IPS-15b (cell line): Measurements from ENCODE around the gene STH.

Experiments used
- H3K27me3 ChIP-seq: one replicate; pipeline ENCODE4 v1.6.1; 2013; ENCODE audit warnings: low read length; ENCODE audit not compliant: control insufficient read depth, insufficient read depth
- H3K36me3 ChIP-seq: one replicate; pipeline ENCODE4 v1.6.1; 2013; ENCODE audit warnings: low read length; ENCODE audit not compliant: control insufficient read depth, insufficient read depth
- H3K4me1 ChIP-seq: one replicate; pipeline ENCODE4 v1.6.1; 2013; ENCODE audit warnings: mild to moderate bottlenecking, low read length; ENCODE audit not compliant: control insufficient read depth, insufficient read depth
- H3K4me3 ChIP-seq: one replicate; pipeline ENCODE4 v1.5.1; 2013; ENCODE audit warnings: low read depth, low read length
- H3K9ac ChIP-seq: one replicate; pipeline ENCODE4 v1.6.1; 2013; ENCODE audit warnings: low read depth, mild to moderate bottlenecking, low read length
- H3K9me3 ChIP-seq: one replicate; pipeline ENCODE4 v1.6.1; 2013; ENCODE audit warnings: mild to moderate bottlenecking, low read length; ENCODE audit not compliant: control insufficient read depth, insufficient read depth

STH gene

DNA sequence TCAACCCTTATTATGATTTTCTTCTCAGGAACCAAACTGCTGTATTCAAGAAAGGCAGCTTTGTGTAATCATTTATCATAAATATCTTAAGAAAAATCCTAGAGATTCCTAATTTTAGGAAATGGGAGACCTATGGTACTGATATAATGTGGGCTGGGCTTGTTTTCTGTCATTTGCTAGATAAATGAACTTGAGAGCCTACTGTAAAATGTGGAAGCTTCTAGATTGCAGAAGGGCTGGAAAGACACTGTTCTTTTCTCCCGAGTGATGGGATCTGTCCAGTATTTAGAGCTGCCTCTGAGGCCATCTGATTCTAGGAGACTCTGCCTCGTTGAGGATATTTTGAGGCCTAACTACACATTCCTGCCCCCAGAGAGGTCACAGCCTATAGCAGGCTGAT, 19.9 kb upstream of the STH start:
- Histone ChIP-seq H3K4me3 (no peak overlapping the region), H3K9me3 (no peaks in the 10 kb centered on the region), H3K36me3 (no peaks in the 10 kb centered on the region), H3K4me1 (no peaks in the 10 kb centered on the region), H3K9ac (no peak overlapping the region), H3K27me3 (no peaks in the 10 kb centered on the region)

DNA sequence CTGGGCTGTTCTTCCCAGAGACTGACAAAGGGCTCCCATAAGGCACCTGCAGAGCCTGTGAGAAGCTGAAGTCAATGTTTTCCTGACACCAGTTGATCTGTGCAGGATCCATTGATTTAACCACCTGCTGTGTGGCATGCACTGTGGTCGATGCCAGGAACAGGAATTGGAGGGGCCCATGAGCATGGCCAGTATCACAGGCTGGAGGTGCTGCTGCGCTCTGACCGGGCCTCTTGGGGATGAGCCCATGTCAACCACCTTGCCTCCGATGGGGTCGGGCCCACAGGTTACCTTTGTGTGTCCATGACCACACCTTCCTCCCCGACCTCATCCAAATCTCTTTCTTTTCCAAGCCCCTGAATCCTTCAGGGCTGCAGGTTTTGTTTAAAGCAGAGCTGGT, 18.2 kb upstream of the STH start:
- Histone ChIP-seq H3K36me3 (no peaks in the 10 kb centered on the region), H3K4me3 (no peak overlapping the region), H3K4me1 (no peaks in the 10 kb centered on the region), H3K9me3 (no peaks in the 10 kb centered on the region), H3K27me3 (no peaks in the 10 kb centered on the region), H3K9ac (no peak overlapping the region)

DNA sequence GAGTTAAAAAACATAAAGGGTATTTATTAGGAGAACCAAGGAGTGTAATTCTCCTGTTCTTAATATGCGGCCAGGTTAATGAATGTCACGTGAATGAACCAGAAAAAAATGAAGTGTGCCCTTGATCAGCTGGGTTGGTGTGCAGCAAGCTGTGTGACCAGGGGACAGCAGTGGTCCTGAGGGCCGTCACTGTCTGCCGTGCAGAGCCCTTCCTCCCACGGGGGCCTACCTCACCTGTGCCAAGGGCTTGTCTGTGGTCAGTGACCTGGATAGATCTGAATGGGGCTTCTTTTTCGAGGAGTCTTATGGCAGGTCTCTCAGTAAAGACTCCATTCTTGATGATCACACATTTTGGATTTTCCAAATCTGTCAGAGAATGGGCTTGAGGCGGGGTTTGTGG, 17.7 kb upstream of the STH start:
- Histone ChIP-seq H3K36me3 (no peaks in the 10 kb centered on the region), H3K9me3 (no peaks in the 10 kb centered on the region), H3K4me1 (no peaks in the 10 kb centered on the region), H3K27me3 (no peaks in the 10 kb centered on the region), H3K9ac (no peak overlapping the region), H3K4me3 (no peak overlapping the region)

DNA sequence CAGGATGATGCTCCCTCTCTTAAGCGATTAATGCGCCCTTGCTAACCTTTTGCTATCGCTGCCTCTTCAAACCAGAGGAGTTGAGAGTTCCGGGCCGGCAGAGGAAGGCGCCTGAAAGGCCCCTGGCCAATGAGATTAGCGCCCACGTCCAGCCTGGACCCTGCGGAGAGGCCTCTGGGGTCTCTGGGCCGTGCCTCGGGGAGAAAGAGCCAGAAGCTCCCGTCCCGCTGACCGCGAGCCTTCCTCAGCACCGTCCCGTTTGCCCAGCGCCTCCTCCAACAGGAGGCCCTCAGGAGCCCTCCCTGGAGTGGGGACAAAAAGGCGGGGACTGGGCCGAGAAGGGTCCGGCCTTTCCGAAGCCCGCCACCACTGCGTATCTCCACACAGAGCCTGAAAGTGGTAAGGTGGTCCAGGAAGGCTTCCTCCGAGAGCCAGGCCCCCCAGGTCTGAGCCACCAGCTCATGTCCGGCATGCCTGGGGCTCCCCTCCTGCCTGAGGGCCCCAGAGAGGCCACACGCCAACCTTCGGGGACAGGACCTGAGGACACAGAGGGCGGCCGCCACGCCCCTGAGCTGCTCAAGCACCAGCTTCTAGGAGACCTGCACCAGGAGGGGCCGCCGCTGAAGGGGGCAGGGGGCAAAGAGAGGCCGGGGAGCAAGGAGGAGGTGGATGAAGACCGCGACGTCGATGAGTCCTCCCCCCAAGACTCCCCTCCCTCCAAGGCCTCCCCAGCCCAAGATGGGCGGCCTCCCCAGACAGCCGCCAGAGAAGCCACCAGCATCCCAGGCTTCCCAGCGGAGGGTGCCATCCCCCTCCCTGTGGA, 16.0 kb upstream of the STH start:
- H3K36me3 ChIP-seq: no peaks in the 10 kb centered on the region

DNA sequence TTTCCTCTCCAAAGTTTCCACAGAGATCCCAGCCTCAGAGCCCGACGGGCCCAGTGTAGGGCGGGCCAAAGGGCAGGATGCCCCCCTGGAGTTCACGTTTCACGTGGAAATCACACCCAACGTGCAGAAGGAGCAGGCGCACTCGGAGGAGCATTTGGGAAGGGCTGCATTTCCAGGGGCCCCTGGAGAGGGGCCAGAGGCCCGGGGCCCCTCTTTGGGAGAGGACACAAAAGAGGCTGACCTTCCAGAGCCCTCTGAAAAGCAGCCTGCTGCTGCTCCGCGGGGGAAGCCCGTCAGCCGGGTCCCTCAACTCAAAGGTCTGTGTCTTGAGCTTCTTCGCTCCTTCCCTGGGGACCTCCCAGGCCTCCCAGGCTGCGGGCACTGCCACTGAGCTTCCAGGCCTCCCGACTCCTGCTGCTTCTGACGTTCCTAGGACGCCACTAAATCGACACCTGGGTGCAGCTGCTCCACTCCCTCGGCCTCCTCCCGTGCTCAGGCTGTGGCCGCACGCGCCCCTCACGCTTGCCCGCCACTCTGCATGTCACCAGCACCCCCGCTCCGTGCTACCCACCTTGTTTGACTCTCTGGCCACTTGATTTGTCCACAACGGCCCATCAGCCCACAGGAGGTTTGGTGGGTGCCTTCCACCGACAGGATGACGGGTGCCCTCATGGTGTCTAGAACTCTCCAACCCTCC, 15.3 kb upstream of the STH start:
- Histone ChIP-seq H3K9me3 (no peaks in the 10 kb centered on the region), H3K9ac (no peak overlapping the region), H3K36me3 (no peaks in the 10 kb centered on the region), H3K27me3 (no peaks in the 10 kb centered on the region), H3K4me3 (no peak overlapping the region), H3K4me1 (no peaks in the 10 kb centered on the region)

More for the DNA sequence above, 16.0 kb upstream of the STH start:
- Histone ChIP-seq H3K4me1 (no peaks in the 10 kb centered on the region), H3K9ac (no peak overlapping the region), H3K27me3 (no peaks in the 10 kb centered on the region), H3K9me3 (no peaks in the 10 kb centered on the region), H3K4me3 (no peak overlapping the region)

DNA sequence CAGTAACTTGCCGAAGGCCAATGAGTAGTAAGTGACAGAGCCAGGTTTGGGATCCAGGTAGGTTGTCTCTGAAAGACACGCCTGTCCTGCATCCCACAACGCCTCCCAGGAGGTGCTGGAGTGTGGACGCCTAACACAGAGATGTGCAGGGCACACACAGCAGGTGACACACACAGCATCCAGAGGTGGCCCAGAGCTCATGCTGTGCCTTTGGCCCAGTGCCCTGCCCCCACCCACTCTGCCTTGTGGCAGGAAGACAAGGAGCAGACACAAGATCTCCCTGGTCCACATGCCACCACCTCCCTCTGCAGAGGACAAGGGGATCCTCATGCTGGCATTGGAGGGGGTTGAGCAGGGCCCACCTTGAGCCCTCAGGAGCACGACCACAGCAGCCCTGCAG, 14.7 kb upstream of the STH start:
- no peak overlapping the region for H3K9ac ChIP-seq
- H3K36me3 ChIP-seq: no peaks in the 10 kb centered on the region
- no peaks in the 10 kb centered on the region for H3K9me3 ChIP-seq
- no peaks in the 10 kb centered on the region for H3K4me1 ChIP-seq
- H3K4me3 ChIP-seq: no peak overlapping the region
- no peaks in the 10 kb centered on the region for H3K27me3 ChIP-seq

DNA sequence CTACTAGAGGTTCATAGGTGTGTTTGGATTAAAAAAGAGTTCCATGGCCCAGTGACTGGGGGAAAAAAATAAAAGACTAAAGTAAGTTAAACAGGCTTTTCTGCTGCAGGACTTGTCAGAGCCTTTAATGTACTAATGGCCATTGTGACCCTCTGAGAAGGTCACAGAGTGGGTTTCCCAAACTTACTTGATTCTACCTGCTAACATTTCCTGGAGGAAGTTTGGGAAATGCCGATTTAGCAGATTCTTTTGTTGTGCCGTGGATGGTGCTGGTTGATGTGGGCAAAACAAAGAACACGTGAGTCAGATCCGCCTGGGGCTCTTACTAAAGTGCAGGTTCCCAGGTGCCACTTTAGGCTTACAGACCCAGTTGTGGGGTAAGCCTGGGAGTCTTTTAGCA, 13.6 kb upstream of the STH start:
- H3K9me3 ChIP-seq: no peaks in the 10 kb centered on the region
- H3K27me3 ChIP-seq: no peaks in the 10 kb centered on the region
- H3K36me3 ChIP-seq: no peaks in the 10 kb centered on the region
- H3K9ac ChIP-seq: no peak overlapping the region
- H3K4me3 ChIP-seq: no peak overlapping the region
- H3K4me1 ChIP-seq: no peaks in the 10 kb centered on the region

DNA sequence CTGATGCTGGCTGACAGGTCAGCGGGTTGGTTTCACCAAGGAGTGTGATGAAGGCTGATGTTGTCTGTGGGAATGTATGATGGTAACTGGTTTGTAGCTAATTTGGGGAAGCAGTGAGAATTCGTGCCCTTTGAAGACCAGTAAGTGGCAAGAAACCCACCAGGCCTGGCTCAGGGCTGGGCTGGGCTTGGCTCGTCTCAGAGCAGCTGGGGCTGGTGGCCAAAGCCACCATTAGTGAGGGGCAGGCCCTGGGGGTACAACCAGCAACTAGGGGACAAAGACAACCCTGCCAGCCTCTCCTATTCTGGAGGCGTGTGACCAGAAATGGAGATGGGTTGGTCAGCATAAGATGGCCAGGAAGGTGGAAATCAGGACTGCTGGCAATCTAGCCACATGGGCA, 13.0 kb upstream of the STH start:
- H3K4me1 ChIP-seq: no peaks in the 10 kb centered on the region
- H3K9ac ChIP-seq: no peak overlapping the region
- H3K36me3 ChIP-seq: no peaks in the 10 kb centered on the region
- H3K9me3 ChIP-seq: no peaks in the 10 kb centered on the region
- no peak overlapping the region for H3K4me3 ChIP-seq
- H3K27me3 ChIP-seq: no peaks in the 10 kb centered on the region

DNA sequence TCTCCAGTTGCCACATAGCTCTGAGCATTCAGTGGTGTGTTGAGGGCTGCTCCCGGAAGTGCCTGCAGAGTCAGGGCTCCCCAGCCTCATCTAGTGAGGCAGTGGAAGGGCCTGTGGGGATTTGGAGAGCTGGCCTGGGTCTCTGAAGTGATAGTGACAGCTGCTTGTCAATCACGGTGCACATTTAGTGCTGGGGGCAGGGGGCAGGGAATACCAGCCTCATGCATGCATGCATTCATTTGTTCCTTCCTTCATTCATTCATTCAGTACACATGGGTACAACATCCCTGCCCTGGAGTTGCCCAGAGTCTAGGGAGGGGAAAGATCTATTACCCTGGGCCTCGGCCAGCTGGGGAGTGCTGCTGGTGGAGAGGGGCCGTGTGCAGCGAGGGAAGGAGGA, 11.3 kb upstream of the STH start:
- H3K4me3 ChIP-seq: no peak overlapping the region
- no peaks in the 10 kb centered on the region for H3K27me3 ChIP-seq
- no peaks in the 10 kb centered on the region for H3K9me3 ChIP-seq
- no peaks in the 10 kb centered on the region for H3K4me1 ChIP-seq
- H3K9ac ChIP-seq: no peak overlapping the region
- no peaks in the 10 kb centered on the region for H3K36me3 ChIP-seq

DNA sequence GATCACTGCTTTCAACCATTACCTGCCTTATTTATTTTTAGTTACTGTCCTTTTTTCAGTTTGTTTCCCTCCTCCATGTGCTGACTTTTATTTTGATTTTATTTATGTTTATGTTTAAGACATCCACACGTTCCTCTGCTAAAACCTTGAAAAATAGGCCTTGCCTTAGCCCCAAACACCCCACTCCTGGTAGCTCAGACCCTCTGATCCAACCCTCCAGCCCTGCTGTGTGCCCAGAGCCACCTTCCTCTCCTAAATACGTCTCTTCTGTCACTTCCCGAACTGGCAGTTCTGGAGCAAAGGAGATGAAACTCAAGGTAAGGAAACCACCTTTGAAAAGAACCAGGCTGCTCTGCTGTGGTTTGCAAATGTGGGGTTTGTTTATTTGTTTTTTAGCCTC, 9.3 kb upstream of the STH start:
- Histone ChIP-seq H3K4me3 (no peak overlapping the region), H3K4me1 (peaks cover 2% of the 10 kb centered on the region), H3K27me3 (no peaks in the 10 kb centered on the region), H3K9me3 (no peaks in the 10 kb centered on the region), H3K36me3 (no peaks in the 10 kb centered on the region), H3K9ac (no peak overlapping the region)

DNA sequence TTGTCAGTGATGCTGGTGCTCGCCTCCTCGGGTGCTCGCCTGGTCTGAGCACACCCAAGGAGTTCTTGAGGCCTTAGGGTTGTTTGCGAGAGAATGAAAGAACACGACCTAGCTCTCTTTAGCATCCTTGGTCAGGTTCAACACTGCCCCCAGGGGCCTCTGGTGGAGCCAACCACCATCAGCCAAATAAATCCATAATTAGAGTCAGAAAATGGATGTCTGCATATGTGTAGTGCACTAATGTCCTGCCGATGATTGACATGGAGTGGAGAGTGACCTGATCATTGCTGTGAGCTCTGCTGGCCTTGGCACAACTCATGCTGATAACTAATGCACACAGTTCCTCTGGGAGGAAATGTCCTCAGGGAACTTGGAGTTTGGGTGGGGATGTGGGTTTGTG, 8.2 kb upstream of the STH start:
- Histone ChIP-seq H3K9me3 (no peaks in the 10 kb centered on the region), H3K4me1 (peaks cover 2% of the 10 kb centered on the region), H3K36me3 (no peaks in the 10 kb centered on the region), H3K4me3 (no peak overlapping the region), H3K27me3 (no peaks in the 10 kb centered on the region), H3K9ac (no peak overlapping the region)

DNA sequence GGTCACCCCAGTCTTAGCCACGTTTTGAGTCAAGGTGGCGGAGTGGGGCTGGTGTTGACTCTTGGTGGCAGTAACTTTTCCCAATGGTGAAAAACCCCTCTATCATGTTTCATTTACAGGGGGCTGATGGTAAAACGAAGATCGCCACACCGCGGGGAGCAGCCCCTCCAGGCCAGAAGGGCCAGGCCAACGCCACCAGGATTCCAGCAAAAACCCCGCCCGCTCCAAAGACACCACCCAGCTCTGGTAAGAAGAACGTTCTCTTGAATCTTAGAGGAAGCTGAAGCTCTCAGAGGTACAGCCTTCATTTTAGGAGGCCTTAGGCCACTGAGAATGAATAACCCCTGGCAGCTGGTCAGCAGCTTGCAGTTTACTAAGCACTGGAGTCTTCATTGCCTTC, 7.7 kb upstream of the STH start:
- Histone ChIP-seq H3K4me1 (peaks cover 2% of the 10 kb centered on the region), H3K9ac (no peak overlapping the region)

More for the DNA sequence above, 7.7 kb upstream of the STH start:
- H3K27me3 ChIP-seq: no peaks in the 10 kb centered on the region
- H3K36me3 ChIP-seq: no peaks in the 10 kb centered on the region
- no peaks in the 10 kb centered on the region for H3K9me3 ChIP-seq
- no peak overlapping the region for H3K4me3 ChIP-seq
